HG03521 (cell line): Measurements from ENCODE around the gene EYS.
"Not testable (repeated sequence)": the region's sequence is repeated elsewhere in the genome, so short reads cannot be mapped to it uniquely, and the experiment has no call there.

Experiments
- ATAC-seq: cut with Tn5 transposase; IDR thresholded peaks from one replicate; pipeline ENCODE4 v1.9.1; 2021; ENCODE audit warnings: mild to moderate bottlenecking, moderate library complexity; ENCODE audit not compliant: unreplicated experiment

Gene EYS

DNA sequence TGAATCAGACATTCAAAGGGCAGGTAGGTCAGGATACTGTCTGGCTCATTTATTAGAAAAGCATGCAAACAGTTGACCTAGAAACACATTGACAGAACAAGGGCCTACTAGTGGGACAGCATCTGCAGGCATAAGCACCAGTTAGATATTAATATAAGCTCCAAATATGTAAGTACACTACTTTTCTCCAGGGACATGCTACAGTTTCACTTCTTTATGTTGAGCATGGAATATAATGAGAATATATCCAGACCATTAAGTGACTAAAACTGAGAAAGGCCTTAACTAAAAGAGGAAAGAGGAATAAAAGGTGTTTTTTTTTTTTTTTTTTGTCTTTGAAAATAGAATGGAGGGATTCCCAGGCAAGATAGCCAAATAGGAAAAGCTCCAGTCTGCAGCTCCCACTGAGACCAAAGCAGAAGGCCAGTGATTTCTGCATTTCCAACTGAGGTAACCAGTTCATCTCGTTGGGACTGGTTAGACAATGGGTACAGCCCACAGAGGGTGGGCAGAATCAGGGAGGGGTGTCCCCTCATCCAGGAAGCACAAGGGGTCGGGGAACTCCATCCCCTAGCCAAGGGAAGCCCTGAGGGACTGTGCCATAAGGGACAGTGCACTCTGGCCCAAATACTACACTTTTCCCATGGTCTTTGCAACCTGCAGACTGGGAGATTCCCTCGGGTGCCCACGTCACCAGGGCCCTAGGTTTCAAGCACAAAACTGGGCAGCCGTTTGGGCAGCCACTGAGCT lies 1819.8 kb downstream of the EYS start:
- no peak for ATAC-seq

GRCh38 chr6:63886341-63886740 lies 1820.7 kb downstream of the EYS start:
- ATAC-seq: no peak

DNA sequence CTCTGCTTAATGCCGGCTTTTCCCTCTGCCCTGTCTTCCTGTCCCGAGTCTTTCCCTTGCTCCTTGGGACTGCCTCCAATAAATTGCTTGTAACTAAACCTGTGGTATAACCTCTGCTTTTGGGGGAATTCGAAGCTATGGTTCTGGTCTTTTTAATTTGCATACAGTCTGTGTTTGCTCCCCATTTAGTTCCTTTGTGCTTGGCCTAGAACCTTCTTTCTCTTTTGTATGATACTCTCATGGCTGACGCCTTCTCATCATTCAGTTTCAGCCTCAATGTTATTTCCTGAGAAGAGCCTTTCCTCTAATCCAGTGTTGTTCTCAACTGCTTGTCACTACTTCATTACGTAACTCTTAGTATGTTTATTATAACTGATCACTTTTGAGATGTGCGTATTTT lies 1823.4 kb downstream of the EYS start:
- no peak for ATAC-seq

GRCh38 chr6:63882208-63882607 lies 1824.8 kb downstream of the EYS start:
- no peak for ATAC-seq

DNA sequence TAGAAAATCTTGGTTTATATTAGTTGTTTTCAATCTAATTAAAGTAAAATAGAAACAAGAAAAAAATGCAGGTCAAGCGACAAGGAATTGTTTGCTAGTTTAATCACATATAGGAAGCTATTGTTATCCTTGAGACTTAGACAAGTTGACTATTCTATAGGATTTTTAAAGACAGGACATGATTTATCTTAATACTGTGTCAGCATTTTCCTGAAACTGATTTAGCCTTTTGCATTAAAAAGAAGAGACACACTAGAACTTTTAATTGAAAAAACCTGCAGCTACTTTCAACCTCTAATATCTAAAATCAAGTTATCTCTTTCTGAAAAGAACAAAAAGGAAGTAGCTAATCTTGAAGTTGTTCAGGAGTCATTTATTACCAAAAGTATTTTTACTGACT lies 1825.2 kb downstream of the EYS start:
- no peak for ATAC-seq

- no peak for ATAC-seq
These were observed 1834.8 kb downstream of the EYS start for GRCh38 chr6:63872233-63872632.

GRCh38 chr6:63868351-63868750 lies 1838.7 kb downstream of the EYS start:
- ATAC-seq: no peak

GRCh38 chr6:63864671-63865318 lies 1842.2 kb downstream of the EYS start:
- no peak for ATAC-seq

DNA sequence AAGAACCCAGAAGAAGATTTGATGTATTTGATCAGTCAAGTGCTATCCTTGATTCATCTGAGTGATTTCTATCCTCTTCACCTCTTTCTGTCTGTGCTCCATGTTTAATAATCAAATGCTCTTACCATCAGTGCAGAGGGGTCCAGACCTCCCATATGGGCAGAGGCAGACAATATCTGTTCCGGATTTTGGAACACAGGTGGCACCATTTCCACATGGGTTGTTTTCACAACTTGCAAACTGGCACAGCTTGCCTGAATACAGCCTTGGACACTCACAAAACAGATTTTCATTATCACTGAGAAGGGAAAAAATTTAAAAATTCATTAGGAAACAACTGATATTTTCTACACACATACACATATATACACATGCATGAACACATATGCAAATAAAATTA lies 1843.0 kb downstream of the EYS start:
- ATAC-seq: no peak

DNA sequence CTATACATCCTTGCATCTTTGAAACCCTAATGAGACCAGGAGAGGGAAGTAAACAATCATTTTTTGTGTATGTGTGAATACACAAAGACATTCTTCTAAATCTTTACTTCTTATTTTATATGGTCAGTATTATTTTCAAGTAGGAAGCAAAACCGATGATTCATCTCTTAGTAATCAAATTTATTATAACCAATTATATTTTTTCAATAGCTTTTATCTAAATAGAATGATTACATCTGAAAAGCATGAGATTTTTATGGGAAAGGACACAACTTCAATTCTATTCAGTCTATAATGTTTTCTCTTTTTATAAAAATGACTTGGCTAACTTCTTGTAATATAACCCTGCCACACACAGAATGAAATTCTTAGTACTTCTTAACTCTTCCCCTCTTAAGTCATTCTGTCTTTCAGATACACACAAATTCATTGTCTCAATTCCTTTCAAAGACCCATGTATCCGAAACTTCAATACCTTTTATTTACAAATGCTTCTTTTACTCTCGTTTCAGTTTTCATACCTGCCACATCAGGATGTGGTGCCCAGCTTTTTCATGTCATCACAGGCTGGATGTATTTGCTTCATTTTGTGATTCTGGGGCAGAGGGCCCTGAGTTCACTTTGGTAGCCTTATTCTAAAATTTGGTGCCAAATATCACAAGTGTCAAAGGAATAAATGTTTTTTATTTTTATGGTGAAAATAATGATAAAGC lies 1844.4 kb downstream of the EYS start:
- no peak for ATAC-seq

GRCh38 chr6:63859528-63859927 lies 1847.5 kb downstream of the EYS start:
- ATAC-seq: no peak

DNA sequence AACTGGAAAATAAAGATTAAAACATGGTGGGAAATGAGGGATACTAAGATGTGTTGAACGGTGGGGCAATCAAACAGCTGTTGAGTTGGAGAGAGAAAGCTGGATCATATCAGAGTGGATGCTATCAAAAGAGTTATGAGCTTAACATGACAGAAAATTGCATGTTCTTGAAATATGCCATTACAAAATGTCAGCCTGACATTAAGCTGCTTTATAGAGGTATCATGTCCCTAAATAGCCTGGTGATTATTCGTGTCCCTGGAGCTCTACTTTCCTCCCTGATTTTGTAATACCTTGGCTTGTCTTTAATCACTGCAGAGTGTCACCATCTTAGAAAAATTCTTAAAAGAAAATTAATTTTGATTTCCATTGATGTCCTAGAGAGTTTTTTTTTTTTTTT lies 1848.3 kb downstream of the EYS start:
- no peak for ATAC-seq

DNA sequence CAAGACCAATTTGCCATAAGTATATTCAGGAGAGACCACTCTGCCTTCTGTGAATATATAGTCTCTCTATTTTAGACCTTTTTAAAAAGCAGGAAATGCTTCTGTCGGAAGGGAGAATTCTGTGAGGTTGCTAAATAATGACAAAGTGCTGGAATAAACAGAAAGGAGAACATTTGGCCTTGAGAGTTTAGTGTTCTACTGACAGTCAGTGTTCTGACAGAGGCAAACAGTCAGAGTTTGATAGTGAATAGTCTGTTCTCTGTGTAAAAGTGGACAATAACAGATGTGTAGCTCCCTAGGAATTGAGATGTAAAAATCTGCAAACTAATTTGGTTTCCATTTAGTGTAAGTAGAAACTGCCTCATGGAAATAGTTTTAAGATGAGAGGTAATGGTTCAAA lies 1850.8 kb downstream of the EYS start:
- no peak for ATAC-seq

- ATAC-seq: no peak
These were observed 1862.7 kb downstream of the EYS start for GRCh38 chr6:63844287-63844686.

DNA sequence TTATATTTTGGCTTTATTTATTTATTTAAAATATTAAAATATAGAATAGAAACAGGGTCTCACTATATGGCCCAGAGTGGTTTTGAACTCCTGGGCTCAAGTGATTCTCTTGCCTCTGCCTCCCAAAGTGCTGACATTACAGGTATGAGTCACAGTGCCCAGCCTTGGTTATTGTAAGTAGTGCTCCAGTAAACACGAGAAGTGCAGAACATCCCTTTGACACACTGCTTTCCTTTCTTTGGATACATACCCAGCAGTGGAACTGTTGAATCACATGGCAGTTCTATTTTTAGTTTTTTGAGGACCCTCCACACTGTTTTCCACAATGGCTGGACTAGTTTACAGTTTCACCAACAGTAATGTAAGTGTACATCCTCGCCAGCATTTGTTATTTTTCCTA lies 1867.5 kb downstream of the EYS start:
- ATAC-seq: no peak

GRCh38 chr6:63828678-63829077 lies 1878.3 kb downstream of the EYS start:
- ATAC-seq: not testable (repeated sequence)

GRCh38 chr6:63824722-63825121 lies 1882.3 kb downstream of the EYS start:
- ATAC-seq: no peak

GRCh38 chr6:63821442-63821841 lies 1885.6 kb downstream of the EYS start:
- ATAC-seq: no peak

- ATAC-seq: no peak
These were observed 1887.2 kb downstream of the EYS start for GRCh38 chr6:63819831-63820230.

DNA sequence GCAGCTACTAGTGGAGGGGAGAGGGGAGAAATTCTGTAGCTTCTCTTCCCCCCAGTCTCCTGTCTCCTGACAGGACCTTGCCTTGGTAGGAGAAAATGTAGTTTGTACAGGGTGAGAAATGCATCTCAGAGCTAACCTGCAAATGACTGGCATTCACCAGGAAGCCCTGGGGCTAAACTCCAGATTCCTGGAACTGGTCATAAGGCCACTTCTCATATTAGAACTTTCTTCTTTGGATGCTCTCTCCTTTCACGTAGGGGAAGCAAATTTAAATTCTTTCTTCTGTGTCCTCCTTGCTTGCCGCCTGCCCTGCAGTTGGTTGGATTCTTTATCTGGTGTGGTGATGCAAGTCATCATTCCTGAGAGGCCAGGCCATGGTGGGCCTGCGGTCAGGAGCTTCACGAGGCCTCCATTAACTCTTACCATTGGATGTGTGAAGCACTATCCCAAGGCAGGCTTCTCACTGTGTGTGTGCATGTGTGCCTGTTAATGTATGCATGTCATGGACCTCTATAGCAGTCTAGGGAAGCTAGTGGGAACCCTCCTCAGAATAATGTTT lies 1889.5 kb downstream of the EYS start:
- no peak for ATAC-seq

- ATAC-seq: no peak
These were observed 1890.0 kb downstream of the EYS start for GRCh38 chr6:63816982-63817436.
